Measurements from ENCODE around the gene ANKRD9.

Gene ANKRD9

GRCh38 chr14:102513899-102514772, 4.6 kb upstream of the ANKRD9 start:
- Histone ChIP-seq H2AFZ (ENCODE audit: low read depth, low read length, severe bottlenecking) (no peak overlapping the region), H3K9me2 (replicated peaks; ENCODE audit: insufficient read depth, low read length) (no peaks in the 10 kb centered on the region), H4K20me1 (ENCODE audit: low read depth, low read length) (no peaks in the 10 kb centered on the region), H3K4me3 (ENCODE audit: insufficient read depth, low read length, poor library complexity, severe bottlenecking) (no peak overlapping the region), H3K27me3 (ENCODE audit: low read length) (no peaks in the 10 kb centered on the region), H3K9me3 (ENCODE audit: insufficient read depth, low read length) (no peaks in the 10 kb centered on the region), H3K79me2 (ENCODE audit: insufficient read depth, low read length) (no peaks in the 10 kb centered on the region), H3F3A (ENCODE audit: insufficient read depth) (no peaks in the 10 kb centered on the region), H3K9ac (ENCODE audit: low read length) (no peak overlapping the region), H3K4me2 (ENCODE audit: low read depth, low read length, poor library complexity, severe bottlenecking) (no peak overlapping the region), H3K36me3 (ENCODE audit: low read length) (no peaks in the 10 kb centered on the region), H3K27ac (ENCODE audit: low read depth, low read length) (no peak overlapping the region)
- TF ChIP-seq, protein P1, sequence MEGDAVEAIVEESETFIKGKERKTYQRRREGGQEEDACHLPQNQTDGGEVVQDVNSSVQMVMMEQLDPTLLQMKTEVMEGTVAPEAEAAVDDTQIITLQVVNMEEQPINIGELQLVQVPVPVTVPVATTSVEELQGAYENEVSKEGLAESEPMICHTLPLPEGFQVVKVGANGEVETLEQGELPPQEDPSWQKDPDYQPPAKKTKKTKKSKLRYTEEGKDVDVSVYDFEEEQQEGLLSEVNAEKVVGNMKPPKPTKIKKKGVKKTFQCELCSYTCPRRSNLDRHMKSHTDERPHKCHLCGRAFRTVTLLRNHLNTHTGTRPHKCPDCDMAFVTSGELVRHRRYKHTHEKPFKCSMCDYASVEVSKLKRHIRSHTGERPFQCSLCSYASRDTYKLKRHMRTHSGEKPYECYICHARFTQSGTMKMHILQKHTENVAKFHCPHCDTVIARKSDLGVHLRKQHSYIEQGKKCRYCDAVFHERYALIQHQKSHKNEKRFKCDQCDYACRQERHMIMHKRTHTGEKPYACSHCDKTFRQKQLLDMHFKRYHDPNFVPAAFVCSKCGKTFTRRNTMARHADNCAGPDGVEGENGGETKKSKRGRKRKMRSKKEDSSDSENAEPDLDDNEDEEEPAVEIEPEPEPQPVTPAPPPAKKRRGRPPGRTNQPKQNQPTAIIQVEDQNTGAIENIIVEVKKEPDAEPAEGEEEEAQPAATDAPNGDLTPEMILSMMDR (IDR thresholded peaks at IDR 0.05; ENCODE audit: insufficient read depth, low read length, poor library complexity, severe bottlenecking) = no peak
- no peak for TF ChIP-seq EZH2phosphoT487 (conservative IDR thresholded peaks at IDR 0.05; ENCODE audit: low read length)

DNA sequence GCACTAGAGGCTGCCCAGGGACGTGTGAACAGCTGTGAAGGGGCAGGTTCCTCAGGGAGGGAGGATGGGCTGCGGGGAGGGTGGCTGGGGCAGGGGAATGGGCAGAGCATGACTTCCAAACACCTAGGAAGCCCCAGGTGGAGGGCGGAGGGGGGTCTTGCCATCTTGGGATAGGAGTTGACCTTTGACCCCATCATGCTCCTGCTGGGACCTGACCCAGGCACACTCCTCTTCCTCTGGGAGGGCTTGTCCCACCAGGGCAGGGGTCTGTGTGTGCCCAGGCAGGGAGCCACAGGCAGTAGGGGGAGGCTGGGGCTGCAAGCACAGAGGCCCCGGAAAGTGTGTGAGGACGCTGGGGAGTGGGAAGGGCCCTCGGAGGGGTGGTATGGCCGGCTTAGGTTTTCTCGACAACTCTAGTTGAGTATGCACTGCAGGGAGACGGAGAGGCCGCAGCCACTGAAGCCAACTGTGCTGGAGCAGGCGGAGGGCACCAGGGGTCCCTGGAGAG, 3.3 kb upstream of the ANKRD9 start:
- Histone ChIP-seq H3K9me2 (replicated peaks; ENCODE audit: insufficient read depth, low read length) (no peaks in the 10 kb centered on the region), H3K79me2 (ENCODE audit: insufficient read depth, low read length) (no peaks in the 10 kb centered on the region), H3K4me3 (ENCODE audit: insufficient read depth, low read length, poor library complexity, severe bottlenecking) (no peak overlapping the region), H3F3A (ENCODE audit: insufficient read depth) (no peaks in the 10 kb centered on the region), H3K27me3 (ENCODE audit: low read length) (no peaks in the 10 kb centered on the region), H3K4me2 (ENCODE audit: low read depth, low read length, poor library complexity, severe bottlenecking) (no peak overlapping the region), H4K20me1 (ENCODE audit: low read depth, low read length) (no peaks in the 10 kb centered on the region), H3K9ac (ENCODE audit: low read length) (no peak overlapping the region), H2AFZ (ENCODE audit: low read depth, low read length, severe bottlenecking) (no peak overlapping the region), H3K36me3 (ENCODE audit: low read length) (no peaks in the 10 kb centered on the region), H3K9me3 (ENCODE audit: insufficient read depth, low read length) (no peaks in the 10 kb centered on the region), H3K27ac (ENCODE audit: low read depth, low read length) (no peak overlapping the region)
- no peak for TF ChIP-seq EZH2phosphoT487 (conservative IDR thresholded peaks at IDR 0.05; ENCODE audit: low read length)
- TF ChIP-seq, protein P1 (IDR thresholded peaks at IDR 0.05; ENCODE audit: insufficient read depth, low read length, poor library complexity, severe bottlenecking) = no peak

GRCh38 chr14:102511538-102511937, 2.0 kb upstream of the ANKRD9 start:
- Histone ChIP-seq H3K4me3 (ENCODE audit: insufficient read depth, low read length, poor library complexity, severe bottlenecking) (no peak overlapping the region), H3K36me3 (ENCODE audit: low read length) (no peaks in the 10 kb centered on the region), H3F3A (ENCODE audit: insufficient read depth) (no peaks in the 10 kb centered on the region), H3K4me2 (ENCODE audit: low read depth, low read length, poor library complexity, severe bottlenecking) (no peak overlapping the region), H3K9me3 (ENCODE audit: insufficient read depth, low read length) (no peaks in the 10 kb centered on the region), H3K27me3 (ENCODE audit: low read length) (no peaks in the 10 kb centered on the region), H2AFZ (ENCODE audit: low read depth, low read length, severe bottlenecking) (no peak overlapping the region), H3K27ac (ENCODE audit: low read depth, low read length) (no peak overlapping the region), H3K9ac (ENCODE audit: low read length) (no peak overlapping the region), H3K9me2 (replicated peaks; ENCODE audit: insufficient read depth, low read length) (no peaks in the 10 kb centered on the region), H3K79me2 (ENCODE audit: insufficient read depth, low read length) (no peaks in the 10 kb centered on the region), H4K20me1 (ENCODE audit: low read depth, low read length) (no peaks in the 10 kb centered on the region)
- no peak for TF ChIP-seq EZH2phosphoT487 (conservative IDR thresholded peaks at IDR 0.05; ENCODE audit: low read length)
- TF ChIP-seq, protein P1 (IDR thresholded peaks at IDR 0.05; ENCODE audit: insufficient read depth, low read length, poor library complexity, severe bottlenecking) = no peak

Measured in SU-DHL-6 (cell line).